Esophagus muscularis mucosa (tissue), 4 donors: ENCODE results near the gene GRID1. TPM values are rescaled to one million over a fixed set of nuclear protein-coding genes. Genes with fewer than 3 reads are reported as not detected.

Experiments used
- DNase-seq: peaks from one replicate; pipeline ENCODE4 v3.0.0-alpha.2; 2017; ENCODE audit errors: extremely low spot score
- H3K27ac ChIP-seq, 4 donors: fragments of 200-600 bp; sonication (generic); replicated peaks in 1 of 4; 1 replicate in 3 of 4; 2 replicates in 1 of 4; pipeline ENCODE4 v1.5.1; 2016 to 2019; ENCODE audit warnings: mild to moderate bottlenecking in 1 of 4
- H3K27me3 ChIP-seq, 4 donors: fragments of 200-600 bp; sonication (generic); one replicate each; pipeline versions ENCODE4 v1.5.1 to v1.6.0; 2016 to 2019
- H3K36me3 ChIP-seq, 4 donors: fragments of 200-600 bp; sonication (generic); one replicate each; pipeline ENCODE4 v1.5.1; 2016 to 2019
- H3K4me1 ChIP-seq, 4 donors: fragments of 200-600 bp; sonication (generic); one replicate each; pipeline ENCODE4 v1.5.1; 2016 to 2019
- H3K4me3 ChIP-seq, 4 donors: fragments of 200-600 bp; sonication (generic); 1 replicate in 2 of 4; 2 replicates in 2 of 4; pipeline ENCODE4 v1.5.1; 2016 to 2019; ENCODE audit warnings: mild to moderate bottlenecking in 4 of 4, moderate library complexity in 1 of 4
- H3K9me3 ChIP-seq, 4 donors: fragments of 200-600 bp; sonication (generic); 1 replicate in 3 of 4; 2 replicates in 1 of 4; pipeline ENCODE4 v1.5.1; 2016 to 2019
- CTCF ChIP-seq, 3 experiments: fragments of 200-600 bp in 2 of 3; fragments of 450-650 bp in 1 of 3; sonication (generic) in 2 of 3; IDR thresholded peaks; one replicate each; pipeline ENCODE4 v1.5.1; 2017 to 2019; ENCODE audit warnings: antibody characterized with exemption in 3 of 3, mild to moderate bottlenecking in 2 of 3, moderate library complexity in 1 of 3
- EP300 ChIP-seq: sonication (generic); formaldehyde crosslinking; IDR thresholded peaks from one replicate; pipeline ENCODE4 v1.6.1; 2017; ENCODE audit warnings: antibody characterized with exemption
- POLR2A ChIP-seq: fragments of 450-650 bp; IDR thresholded peaks from one replicate; pipeline ENCODE4 v1.6.1; 2017; ENCODE audit warnings: antibody characterized with exemption, moderate library complexity, mild to moderate bottlenecking, low read depth
- POLR2AphosphoS5 ChIP-seq, 2 donors: sonication (generic); formaldehyde crosslinking; IDR thresholded peaks; one replicate each; pipeline ENCODE4 v1.6.1; 2017; ENCODE audit warnings: antibody characterized with exemption in 2 of 2
- WGBS: methylation state at CpG from one replicate; pipeline ENCODE4 v1.1.5; 2018; 5-methylcytosine and 5-hydroxymethylcytosine counted together
- intact Hi-C: fragments of 100-400 bp; cut with DNase I; formaldehyde crosslinking; loops from one replicate; pipeline ENCODE4 v1.15.1; 2023
- total RNA-seq, 4 donors: library from RNA; depleted of rRNA; stranded (reverse); fragments of >200 nt; gene quantifications; one replicate each; pipeline versions ENCODE4 v1.1.0 to v1.2.1, GENCODE V29; 2016

Gene GRID1
- total RNA-seq, 4 donors from 2014 or later, result under 0.01 to 1.3 (median 1.1) TPM

GRCh38 chr10:86163522-86164173, 202.9 kb downstream of the GRID1 start:
- no peaks in the 10 kb centered on the region for H3K36me3 ChIP-seq
- intact Hi-C loops, result no loop called here
- 59% methylated on average over 10 of the region's 13 CpGs for WGBS
- H3K9me3 ChIP-seq, result no peaks in the 10 kb centered on the region
- H3K4me3 ChIP-seq, result no peak overlapping the region
- no peak overlapping the region for H3K27ac ChIP-seq
- DNase-seq, result no peak
- no peaks in the 10 kb centered on the region for H3K27me3 ChIP-seq
- H3K4me1 ChIP-seq, result no peaks in the 10 kb centered on the region
- TF ChIP-seq POLR2A (no peak), CTCF (IDR thresholded peaks at IDR 0.05) (no peak), POLR2AphosphoS5 (IDR thresholded peaks at IDR 0.05) (no peak), EP300 (no peak)

GRCh38 chr10:86162696-86163400, 203.7 kb downstream of the GRID1 start:
- H3K4me3 ChIP-seq, result no peak overlapping the region
- H3K36me3 ChIP-seq, result no peaks in the 10 kb centered on the region
- WGBS, result 96% methylated on average over 4 of the region's 5 CpGs
- DNase-seq, result no peak
- no peaks in the 10 kb centered on the region for H3K9me3 ChIP-seq
- no peaks in the 10 kb centered on the region for H3K4me1 ChIP-seq
- no peaks in the 10 kb centered on the region for H3K27me3 ChIP-seq
- TF ChIP-seq POLR2AphosphoS5 (IDR thresholded peaks at IDR 0.05) (no peak), EP300 (no peak), POLR2A (no peak), CTCF (IDR thresholded peaks at IDR 0.05) (no peak)
- no peak overlapping the region for H3K27ac ChIP-seq
- intact Hi-C loops, result no loop called here

GRCh38 chr10:86162036-86162435, 204.6 kb downstream of the GRID1 start:
- intact Hi-C loops, result no loop called here
- no peak for DNase-seq

GRCh38 chr10:86160890-86161585, 205.6 kb downstream of the GRID1 start:
- WGBS, result 87% methylated on average over 8 of the region's 8 CpGs

More at GRCh38 chr10:86162036-86162435, 204.6 kb downstream of the GRID1 start:
- no peak overlapping the region for H3K27ac ChIP-seq
- H3K27me3 ChIP-seq, result no peaks in the 10 kb centered on the region
- TF ChIP-seq CTCF (IDR thresholded peaks at IDR 0.05) (no peak), EP300 (no peak), POLR2AphosphoS5 (IDR thresholded peaks at IDR 0.05) (no peak), POLR2A (no peak)
- no peaks in the 10 kb centered on the region for H3K9me3 ChIP-seq
- no peaks in the 10 kb centered on the region for H3K36me3 ChIP-seq
- no peak overlapping the region for H3K4me3 ChIP-seq
- WGBS, result 59% methylated on average over 2 of the region's 2 CpGs
- no peaks in the 10 kb centered on the region for H3K4me1 ChIP-seq

GRCh38 chr10:86159797-86160196, 206.8 kb downstream of the GRID1 start:
- 83% methylated on average over 3 of the region's 3 CpGs for WGBS
- intact Hi-C loops, result no loop called here
- Histone ChIP-seq H3K4me1 (no peaks in the 10 kb centered on the region), H3K9me3 (no peaks in the 10 kb centered on the region), H3K27ac (no peak overlapping the region), H3K27me3 (no peaks in the 10 kb centered on the region), H3K4me3 (no peak overlapping the region), H3K36me3 (no peaks in the 10 kb centered on the region)
- no peak for TF ChIP-seq POLR2A
- TF ChIP-seq POLR2AphosphoS5 (IDR thresholded peaks at IDR 0.05), result no peak
- no peak for TF ChIP-seq CTCF (IDR thresholded peaks at IDR 0.05)
- TF ChIP-seq EP300, result no peak
- no peak for DNase-seq

More at GRCh38 chr10:86160890-86161585, 205.6 kb downstream of the GRID1 start:
- Histone ChIP-seq H3K36me3 (no peaks in the 10 kb centered on the region), H3K4me1 (no peaks in the 10 kb centered on the region), H3K9me3 (no peaks in the 10 kb centered on the region), H3K27me3 (no peaks in the 10 kb centered on the region), H3K27ac (no peak overlapping the region), H3K4me3 (no peak overlapping the region)
- no peak for DNase-seq
- intact Hi-C loops, result no loop called here
- no peak for TF ChIP-seq POLR2A
- TF ChIP-seq POLR2AphosphoS5 (IDR thresholded peaks at IDR 0.05), result no peak
- TF ChIP-seq EP300, result no peak
